ENCODE results near the gene SEC22C. TPM values are rescaled to one million over a fixed set of nuclear protein-coding genes. Genes with fewer than 3 reads are reported as not detected.

SEC22C gene
- polyA plus RNA-seq, 1 donor (not counting 4 experiments of a cell fraction or from before 2014, with no cell fraction given): 58.4 TPM

- no peak overlapping the region for H3K27ac ChIP-seq (ENCODE audit: control insufficient read depth, insufficient read depth, low read length)
- H3K4me1 ChIP-seq (ENCODE audit: control insufficient read depth, extremely low read depth, insufficient read depth, low read length): no peaks in the 10 kb centered on the region
- H3K27me3 ChIP-seq (ENCODE audit: control insufficient read depth, extremely low read depth, insufficient read depth, low read length): no peaks in the 10 kb centered on the region
- dilution Hi-C loops (cut with MboI; ENCODE audit: extremely low pct_ligation_motif_present, low sequenced_read_pairs): no loop called here
- H3K4me2 ChIP-seq (ENCODE audit: control insufficient read depth, extremely low read depth, insufficient read depth, low read depth, low read length): no peak overlapping the region
- no peak overlapping the region for H3K4me3 ChIP-seq (ENCODE audit: control insufficient read depth in 2 of 3, extremely low read depth in 1 of 3, insufficient read depth in 2 of 3, low read depth in 1 of 3, low read length in 3 of 3)
- no peak overlapping the region for H3K9ac ChIP-seq (ENCODE audit: control insufficient read depth, extremely low read depth, insufficient read depth, low read length)
- no peak for TF ChIP-seq CTCF (optimal IDR thresholded peaks at IDR 0.05 in 1 of 3, IDR thresholded peaks at IDR 0.05 in 1 of 3, conservative IDR thresholded peaks at IDR 0.05 in 1 of 3; ENCODE audit: extremely low read depth in 1 of 3, insufficient read depth in 2 of 3, low read length in 3 of 3)
- TF ChIP-seq EZH2 (IDR thresholded peaks at IDR 0.05; ENCODE audit: low read length): no peak
- no peak overlapping the region for H2AFZ ChIP-seq (ENCODE audit: control insufficient read depth, low read length)
- no peaks in the 10 kb centered on the region for H3K36me3 ChIP-seq (ENCODE audit: control insufficient read depth in 2 of 2, extremely low read depth in 1 of 2, insufficient read depth in 2 of 2, low read length in 2 of 2)
- no peaks in the 10 kb centered on the region for H3K9me3 ChIP-seq (ENCODE audit: control insufficient read depth, low read depth, low read length)
- no peak for DNase-seq (ENCODE audit: low read depth, low spot score)
- no peaks in the 10 kb centered on the region for H4K20me1 ChIP-seq (ENCODE audit: control insufficient read depth, extremely low read depth, insufficient read depth, low read length)
- H3K9me1 ChIP-seq (ENCODE audit: control insufficient read depth, extremely low read depth, insufficient read depth, low read length): no peaks in the 10 kb centered on the region
- FAIRE-seq: no peak
- no peaks in the 10 kb centered on the region for H3K79me2 ChIP-seq (ENCODE audit: control insufficient read depth, insufficient read depth, low read length)
These were observed 40.7 kb downstream of the SEC22C start for GRCh38 chr3:42541079-42541478.

GRCh38 chr3:42539871-42540714 lies 41.7 kb downstream of the SEC22C start:
- DNase-seq (ENCODE audit: low read depth, low spot score): peak; percentile 35
- dilution Hi-C loops (cut with MboI; ENCODE audit: extremely low pct_ligation_motif_present, low sequenced_read_pairs): no loop called here

More at GRCh38 chr3:42539871-42540714, 41.7 kb downstream of the SEC22C start:
- Histone ChIP-seq H3K4me3 (ENCODE audit: control insufficient read depth in 2 of 3, extremely low read depth in 1 of 3, insufficient read depth in 2 of 3, low read depth in 1 of 3, low read length in 3 of 3) (no peak overlapping the region), H3K27me3 (ENCODE audit: control insufficient read depth, extremely low read depth, insufficient read depth, low read length) (no peaks in the 10 kb centered on the region), H3K4me2 (ENCODE audit: control insufficient read depth, extremely low read depth, insufficient read depth, low read depth, low read length) (no peak overlapping the region), H3K27ac (ENCODE audit: control insufficient read depth, insufficient read depth, low read length) (no peak overlapping the region), H3K4me1 (ENCODE audit: control insufficient read depth, extremely low read depth, insufficient read depth, low read length) (no peaks in the 10 kb centered on the region), H3K9ac (ENCODE audit: control insufficient read depth, extremely low read depth, insufficient read depth, low read length) (no peak overlapping the region), H3K79me2 (ENCODE audit: control insufficient read depth, insufficient read depth, low read length) (no peaks in the 10 kb centered on the region), H3K9me1 (ENCODE audit: control insufficient read depth, extremely low read depth, insufficient read depth, low read length) (no peaks in the 10 kb centered on the region), H3K36me3 (ENCODE audit: control insufficient read depth in 2 of 2, extremely low read depth in 1 of 2, insufficient read depth in 2 of 2, low read length in 2 of 2) (no peaks in the 10 kb centered on the region), H4K20me1 (ENCODE audit: control insufficient read depth, extremely low read depth, insufficient read depth, low read length) (no peaks in the 10 kb centered on the region), H3K9me3 (ENCODE audit: control insufficient read depth, low read depth, low read length) (no peaks in the 10 kb centered on the region), H2AFZ (ENCODE audit: control insufficient read depth, low read length) (no peak overlapping the region)
- peak; percentile 48 for FAIRE-seq
- TF ChIP-seq EZH2 (IDR thresholded peaks at IDR 0.05; ENCODE audit: low read length): no peak
- TF ChIP-seq CTCF (optimal IDR thresholded peaks at IDR 0.05 in 1 of 3, IDR thresholded peaks at IDR 0.05 in 1 of 3, conservative IDR thresholded peaks at IDR 0.05 in 1 of 3; ENCODE audit: extremely low read depth in 1 of 3, insufficient read depth in 2 of 3, low read length in 3 of 3): peak; percentile 75 to 87 (median 80)

All from keratinocyte (primary cell).